ENCODE measurements around the gene GM2A.
"Not testable (repeated sequence)": the region's sequence is repeated elsewhere in the genome, so short reads cannot be mapped to it uniquely, and the experiment has no call there.

GM2A gene

DNA sequence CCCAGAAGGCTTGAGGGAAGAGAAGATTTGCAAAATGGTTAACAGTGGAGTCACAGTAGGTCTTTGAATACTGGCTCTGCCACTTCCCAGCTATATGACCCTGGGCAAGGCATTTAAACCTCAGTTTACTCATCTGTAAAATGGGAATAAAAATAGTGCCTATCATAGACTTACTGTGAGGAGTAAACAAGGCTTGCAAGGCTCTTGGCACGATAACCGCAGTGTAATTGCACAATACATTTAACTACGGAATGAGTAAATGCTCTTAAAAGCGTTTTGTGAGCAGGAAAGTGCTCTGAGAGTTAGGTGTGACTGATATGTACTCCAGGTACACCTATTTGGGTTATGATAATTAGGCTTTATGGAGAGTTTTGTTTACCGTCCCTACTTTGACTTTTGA is 42.2 kb downstream of the GM2A start:
- no peak for DNase-seq

DNA sequence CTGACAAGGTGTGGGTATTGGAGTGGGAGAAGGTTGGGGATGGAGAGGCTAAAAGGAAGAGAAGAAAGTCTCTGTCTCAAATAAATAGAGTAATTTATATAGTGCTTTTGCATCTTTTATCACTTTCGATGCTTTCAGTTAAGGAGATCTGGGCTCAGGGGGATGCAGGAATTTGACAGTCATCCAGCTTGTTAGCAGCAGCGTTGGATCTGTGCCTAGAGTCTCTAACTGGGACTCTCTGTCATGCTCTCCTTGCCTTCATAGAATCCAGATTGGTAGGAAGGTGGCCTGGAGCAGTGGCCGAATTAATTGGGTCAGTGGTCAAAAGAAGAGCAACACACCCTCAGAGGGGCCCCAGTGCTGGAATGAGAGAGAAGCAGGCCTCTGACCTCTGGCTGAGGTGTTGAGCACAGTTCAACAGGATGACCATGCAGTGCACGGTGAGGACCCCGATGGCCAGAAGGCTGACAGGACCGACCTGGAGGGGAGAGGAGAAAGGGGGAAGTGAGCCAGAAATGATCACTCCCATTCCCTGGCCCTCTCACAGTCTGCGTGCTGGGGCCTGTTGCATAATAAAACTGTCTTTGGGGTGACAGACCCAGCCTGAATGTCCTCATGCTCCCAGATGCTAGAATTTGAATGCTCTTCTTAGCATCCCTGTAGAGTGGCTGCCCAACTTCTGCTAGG is 42.9 kb downstream of the GM2A start:
- DNase-seq = no peak

DNA sequence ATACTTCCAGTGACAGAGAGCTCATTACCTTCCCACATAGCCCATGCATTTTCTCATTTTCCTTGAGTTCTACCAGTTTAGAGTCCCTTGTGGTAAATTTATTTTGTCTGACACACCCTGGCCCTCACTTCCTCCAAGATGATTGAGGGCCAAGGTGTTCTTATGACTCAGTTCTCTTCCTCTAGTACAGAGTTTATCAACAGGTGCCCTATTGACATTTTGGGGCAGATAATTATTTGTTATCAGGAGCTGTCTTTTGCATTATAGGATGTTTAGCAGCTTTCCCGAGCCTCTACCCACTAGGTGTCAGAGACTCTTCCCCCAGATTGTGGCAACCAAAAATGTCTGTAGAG is 43.5 kb downstream of the GM2A start:
- DNase-seq = no peak

DNA sequence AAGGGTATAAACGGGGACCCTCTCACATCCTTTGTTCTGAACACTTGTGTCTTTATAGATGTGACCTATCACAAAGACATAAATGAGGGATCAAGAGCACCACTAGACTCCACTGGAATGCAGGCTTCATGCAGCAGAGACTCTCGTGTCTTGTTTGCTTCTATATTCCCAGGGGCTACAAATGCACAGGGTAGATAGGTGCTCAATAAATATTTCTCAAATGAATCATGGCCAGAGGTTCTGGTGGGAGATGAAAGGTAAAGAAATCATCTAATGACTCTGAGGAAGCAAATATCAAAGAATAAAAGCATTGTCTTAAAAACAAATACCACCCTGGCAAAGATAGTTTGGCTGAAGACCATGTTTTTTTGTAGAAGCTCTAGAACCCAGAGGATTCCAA is 44.0 kb downstream of the GM2A start:
- no peak for DNase-seq

DNA sequence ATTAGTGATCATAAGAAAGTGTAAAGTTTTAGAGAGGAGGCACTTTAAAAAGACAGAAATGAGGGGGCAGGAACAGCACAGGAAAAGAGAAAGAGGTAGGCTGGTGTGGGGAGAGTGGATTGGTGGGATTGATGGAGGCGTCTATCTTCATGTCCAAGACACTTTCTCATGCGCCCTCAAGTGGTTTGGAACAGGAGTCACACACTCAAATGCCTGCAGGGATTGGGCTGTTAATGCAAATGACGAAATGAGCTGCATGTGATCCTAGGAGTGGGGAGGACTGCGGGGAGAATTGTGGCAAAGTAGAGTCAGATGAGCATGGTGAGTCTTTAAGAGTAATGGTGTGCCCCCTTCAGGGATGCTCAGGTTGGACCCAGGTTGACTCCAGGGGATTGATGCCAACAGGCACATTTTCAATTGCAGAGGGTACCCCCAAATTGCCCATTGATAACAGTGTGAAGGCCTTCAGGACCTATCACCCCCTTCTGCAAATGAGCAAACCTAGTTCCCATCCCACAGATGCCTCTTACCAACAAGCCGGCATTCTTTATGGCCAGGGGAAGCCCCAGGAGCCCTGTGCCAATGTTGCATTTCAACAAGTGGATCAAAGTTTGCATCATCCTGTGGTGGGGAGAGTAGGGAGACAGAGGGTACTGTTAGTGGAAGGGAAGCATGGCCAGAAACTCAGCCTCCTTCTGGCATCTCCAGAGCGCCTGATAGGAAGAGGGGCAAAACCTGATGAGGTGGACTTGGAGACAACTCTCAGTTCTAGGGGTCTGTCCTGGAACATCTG is 45.3 kb downstream of the GM2A start:
- no peak for DNase-seq

DNA sequence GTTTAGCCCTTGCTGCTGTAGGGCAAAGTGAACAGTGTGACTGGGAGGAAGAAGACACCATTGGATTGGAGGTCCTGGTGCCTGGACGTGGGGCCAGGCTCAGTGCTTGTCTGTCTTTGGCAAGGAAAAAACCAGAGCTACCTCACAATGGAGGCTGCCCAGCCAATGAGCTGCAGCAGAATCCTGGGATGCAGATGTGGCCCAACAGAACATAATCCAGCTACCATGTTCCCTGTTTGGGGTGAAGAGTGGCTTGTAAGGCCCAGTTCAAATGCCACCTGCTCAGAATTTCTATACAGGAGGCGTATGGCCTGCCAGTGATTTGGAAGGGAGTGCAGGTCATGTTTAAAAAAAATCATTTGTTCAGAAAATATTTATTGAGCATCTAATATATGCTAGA is 50.7 kb downstream of the GM2A start, which contains the start of gene SLC36A3:
TSS of gene SLC36A3 (minus strand) at position 101 of the 400 bp plus-strand sequence. CDS start 412 bp downstream, outside the sequence.
- DNase-seq = no peak

DNA sequence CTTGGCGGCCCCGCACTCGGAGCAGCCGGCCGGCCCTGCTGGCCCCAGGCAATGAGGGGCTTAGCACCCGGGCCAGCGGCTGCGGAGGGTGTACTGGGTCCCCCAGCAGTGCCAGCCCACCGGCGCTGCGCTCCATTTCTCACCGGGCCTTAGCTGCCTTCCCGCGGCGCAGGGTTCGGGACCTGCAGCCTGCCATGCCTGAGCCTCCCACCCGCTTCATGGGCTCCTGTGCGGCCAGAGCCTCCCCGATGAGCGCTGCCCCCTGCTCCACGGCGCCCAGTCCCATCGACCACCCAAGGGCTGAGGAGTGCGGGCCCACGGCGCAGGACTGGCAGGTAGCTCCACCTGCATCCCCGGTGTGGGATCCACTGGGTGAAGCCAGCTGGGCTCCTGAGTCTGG is 56.3 kb downstream of the GM2A start:
- not testable (repeated sequence) for DNase-seq

DNA sequence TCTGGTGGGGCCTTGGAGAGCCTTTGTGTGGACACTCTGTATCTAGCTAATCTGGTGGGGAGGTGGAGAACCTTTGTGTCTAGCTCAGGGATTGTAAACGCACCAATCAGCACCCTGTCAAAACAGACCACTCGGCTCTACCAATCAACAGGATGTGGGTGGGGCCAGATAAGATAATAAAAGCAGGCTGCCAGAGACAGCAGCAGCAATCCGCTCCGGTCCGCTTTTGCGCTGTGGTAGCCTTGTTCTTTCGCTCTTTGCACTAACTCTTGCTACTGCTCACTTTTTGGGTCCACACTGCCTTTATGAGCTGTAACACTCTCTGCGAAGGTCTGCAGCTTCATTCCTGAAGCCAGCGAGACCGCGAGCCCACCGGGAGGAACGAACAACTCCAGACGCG is 56.8 kb downstream of the GM2A start:
- not testable (repeated sequence) for DNase-seq

DNA sequence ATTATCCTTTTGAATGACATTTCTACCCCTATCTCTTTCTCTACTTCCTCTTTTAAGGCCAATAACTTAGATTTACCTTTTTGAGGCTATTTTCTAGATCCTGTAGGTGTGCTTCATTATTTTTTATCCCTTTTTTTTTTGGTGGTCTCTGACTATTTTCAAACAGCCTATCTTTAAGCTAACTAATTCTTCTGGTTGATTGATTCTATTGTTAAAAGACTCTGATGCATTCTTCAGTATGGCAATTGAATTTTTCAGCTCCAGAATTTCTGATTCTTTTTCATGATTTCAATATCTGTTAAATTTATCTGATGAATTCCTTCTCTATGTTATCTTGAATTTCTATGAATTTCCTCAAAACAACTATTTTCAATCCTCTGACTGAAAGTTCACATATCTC is 57.9 kb downstream of the GM2A start:
- no peak for DNase-seq

DNA sequence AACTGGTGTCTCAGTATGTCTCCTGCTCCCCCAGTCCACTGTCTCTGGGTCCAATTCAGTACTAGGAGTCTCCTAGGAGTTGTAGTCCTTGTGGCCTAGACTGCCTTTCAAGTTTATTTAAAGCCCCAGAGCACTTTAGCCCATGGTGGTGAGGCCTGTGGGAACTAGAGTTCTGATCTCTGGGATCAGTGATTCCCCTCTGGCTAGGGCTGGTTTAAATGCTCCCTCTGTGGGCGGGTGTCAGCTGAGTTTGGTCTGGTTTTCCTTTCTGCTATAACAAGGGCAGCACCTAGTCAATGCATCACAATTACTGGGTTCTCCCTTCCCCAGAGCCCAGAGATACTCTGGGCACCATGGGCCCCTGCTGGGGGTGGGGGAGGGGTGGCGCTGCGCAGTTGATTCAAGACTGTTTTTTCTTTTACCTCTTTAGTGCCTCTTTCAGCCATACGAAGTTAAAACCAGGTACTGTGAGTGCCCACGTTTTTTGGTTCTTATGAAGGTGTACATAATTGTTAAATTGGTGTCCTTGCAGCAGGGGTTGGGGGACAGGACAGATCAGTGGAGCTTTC is 59.9 kb downstream of the GM2A start:
- no peak for DNase-seq

DNA sequence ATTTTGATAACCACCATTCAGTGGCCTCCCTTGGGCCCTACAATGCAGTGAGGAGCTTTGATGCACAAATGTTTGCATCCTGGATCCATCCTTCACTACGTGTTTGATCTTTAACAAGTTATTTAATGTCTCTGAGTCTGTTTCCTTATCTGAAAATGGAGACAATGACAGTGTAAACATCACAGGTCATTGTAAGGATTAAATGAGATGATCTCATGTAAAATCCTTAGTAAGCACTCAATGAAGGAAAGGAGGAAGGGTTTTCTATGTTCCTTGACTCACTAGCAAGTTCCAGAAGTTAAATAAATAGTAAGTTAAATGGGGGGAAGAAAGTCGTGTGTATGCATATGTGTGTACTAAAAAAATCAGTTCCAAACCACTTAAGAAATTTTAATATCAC is 60.4 kb downstream of the GM2A start:
- DNase-seq = no peak

DNA sequence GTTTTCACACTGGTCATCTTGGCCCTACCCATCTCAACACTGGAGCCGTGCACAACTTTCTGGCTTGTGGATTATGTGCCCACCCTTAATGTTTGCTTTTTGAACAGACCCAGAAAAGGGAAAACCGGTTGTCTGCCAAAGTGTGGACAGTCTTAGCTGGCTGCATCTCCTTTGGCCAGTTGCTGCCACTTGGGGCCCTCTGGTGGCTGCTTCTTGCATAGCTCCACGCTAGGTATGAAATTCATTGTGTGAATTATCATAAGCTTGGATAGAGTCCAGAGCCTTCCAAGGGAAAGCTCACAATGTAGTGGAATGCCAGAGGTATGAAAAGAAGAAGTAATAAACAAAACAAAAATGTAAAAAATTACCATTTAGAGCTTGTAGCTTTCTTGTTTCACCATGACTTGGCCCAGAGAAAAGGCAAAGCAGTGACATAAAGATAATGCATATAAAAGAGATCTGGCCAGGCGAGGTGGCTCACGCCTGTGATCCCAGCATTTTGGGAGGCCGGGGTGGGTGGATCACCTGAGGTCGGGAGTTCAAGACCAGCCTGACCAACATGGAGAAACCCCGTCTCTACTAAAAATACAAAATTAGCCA is 63.1 kb downstream of the GM2A start:
- DNase-seq = peak; percentile 43 to 53

DNA sequence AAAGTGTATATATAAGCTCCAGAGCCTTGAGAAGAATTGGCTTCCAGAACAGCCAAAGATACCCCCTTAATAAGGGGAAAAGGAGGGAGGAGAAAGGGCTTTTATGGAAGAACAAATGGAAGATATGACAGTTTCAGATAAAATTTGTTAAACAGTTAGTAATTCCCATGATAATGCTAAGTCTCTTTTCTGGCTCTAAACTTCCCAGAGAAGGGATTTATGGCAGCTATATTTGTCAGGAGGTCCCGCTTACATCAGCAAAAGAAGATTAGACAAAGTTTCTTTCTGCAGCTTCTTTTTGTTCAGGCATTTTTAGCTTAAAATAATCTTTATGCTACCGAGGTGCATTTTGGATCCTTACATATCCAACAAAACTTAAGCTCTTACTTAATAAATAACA is 64.9 kb downstream of the GM2A start:
- no peak for DNase-seq

DNA sequence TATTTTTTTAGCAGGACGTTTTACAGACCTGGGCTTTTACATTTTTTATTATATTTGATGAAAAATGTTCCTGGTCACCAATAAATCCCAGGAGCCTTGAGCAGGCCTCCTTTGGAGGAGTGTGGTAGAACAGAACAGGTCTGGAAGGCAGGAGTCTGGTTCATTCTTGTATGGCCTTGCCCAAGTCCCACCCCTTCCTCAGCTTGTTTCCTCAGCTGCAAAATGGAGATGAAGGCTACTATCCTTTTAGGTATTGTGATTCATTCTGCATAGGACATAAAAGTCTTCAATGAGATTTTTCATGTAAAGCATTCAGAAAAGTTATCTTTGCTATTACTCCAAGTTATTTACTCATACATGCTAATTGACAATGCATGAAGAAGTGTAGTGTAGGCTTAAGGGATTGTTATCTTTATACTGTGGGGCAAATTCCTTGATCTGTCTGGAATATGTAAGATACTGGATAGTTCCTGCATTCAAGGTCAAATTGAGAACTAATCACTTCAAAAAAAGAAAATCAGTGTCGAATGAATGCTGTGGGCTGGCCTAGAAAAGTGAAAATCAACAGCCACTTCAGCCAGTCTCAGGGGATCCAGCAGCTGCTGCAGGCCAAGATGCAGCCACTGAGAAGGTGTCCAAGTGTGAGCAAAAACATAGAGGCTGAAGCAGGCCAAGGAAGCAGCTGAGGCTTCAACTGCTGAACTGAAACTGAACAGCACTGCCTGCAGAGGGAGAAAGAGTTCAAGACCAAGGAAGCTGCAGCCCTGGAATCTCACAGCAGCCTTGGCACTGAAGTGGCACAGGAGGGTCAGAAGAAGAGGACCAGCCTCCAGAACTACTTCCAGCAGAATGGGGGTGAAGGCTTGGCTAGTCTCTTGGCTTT is 66.1 kb downstream of the GM2A start:
- no peak for DNase-seq
